Keratinocyte (primary cell): ENCODE results near the gene MYL10. TPM values are rescaled to one million over a fixed set of nuclear protein-coding genes. Genes with fewer than 3 reads are reported as not detected.

Experiments used
- DNase-seq: peaks from one replicate; pipeline ENCODE4 v3.0.0-alpha.2; 2011; ENCODE audit warnings: low read depth, missing footprints, low spot score
- FAIRE-seq: peaks from 2 replicates; lab custom pipeline; 2011; peaks lifted over from hg19 to GRCh38; lab: Jason Lieb, UNC
- H2AFZ ChIP-seq: 2 replicates; pipeline ENCODE4 v1.6.0; 2012; ENCODE audit warnings: low read length, control low read depth, inconsistent platforms; ENCODE audit not compliant: control insufficient read depth
- H3K27ac ChIP-seq: 2 replicates; pipeline ENCODE4 v1.5.1; 2011; ENCODE audit warnings: low read length; ENCODE audit not compliant: control insufficient read depth, insufficient read depth
- H3K27me3 ChIP-seq: 3 replicates; pipeline ENCODE4 v1.6.0; 2011; ENCODE audit warnings: low read length; ENCODE audit not compliant: control insufficient read depth, insufficient read depth; ENCODE audit errors: extremely low read depth
- H3K36me3 ChIP-seq, 2 experiments: 2 replicates in 1 of 2; 3 replicates in 1 of 2; pipeline ENCODE4 v1.5.1; 2011; ENCODE audit warnings: low read length in 2 of 2, mild to moderate bottlenecking in 1 of 2; ENCODE audit not compliant: control insufficient read depth in 2 of 2, insufficient read depth in 2 of 2; ENCODE audit errors: extremely low read depth in 1 of 2
- H3K4me1 ChIP-seq: 3 replicates; pipeline ENCODE4 v1.5.1; 2011; ENCODE audit warnings: low read length; ENCODE audit not compliant: control insufficient read depth, insufficient read depth; ENCODE audit errors: extremely low read depth
- H3K4me2 ChIP-seq: 3 replicates; pipeline ENCODE4 v1.6.0; 2011; ENCODE audit warnings: low read depth, low read length; ENCODE audit not compliant: control insufficient read depth, insufficient read depth; ENCODE audit errors: extremely low read depth
- H3K4me3 ChIP-seq, 3 experiments: fragments of 200-600 bp in 1 of 3; sonication (generic) in 1 of 3; 2 replicates in 2 of 3; 3 replicates in 1 of 3; pipeline ENCODE4 v1.5.1; 2011 to 2016; ENCODE audit warnings: low read length in 3 of 3, mild to moderate bottlenecking in 3 of 3, control low read depth in 2 of 3, inconsistent platforms in 1 of 3, low read depth in 1 of 3, mixed read lengths in 1 of 3, mixed run types in 1 of 3, moderate library complexity in 1 of 3; ENCODE audit not compliant: control insufficient read depth in 2 of 3, insufficient read depth in 2 of 3; ENCODE audit errors: extremely low read depth in 1 of 3
- H3K79me2 ChIP-seq: 2 replicates; pipeline ENCODE4 v1.6.0; 2012; ENCODE audit warnings: low read length; ENCODE audit not compliant: control insufficient read depth, insufficient read depth
- H3K9ac ChIP-seq: 3 replicates; pipeline ENCODE4 v1.6.0; 2011; ENCODE audit warnings: low read length; ENCODE audit not compliant: control insufficient read depth, insufficient read depth; ENCODE audit errors: extremely low read depth
- H3K9me1 ChIP-seq: 3 replicates; pipeline ENCODE4 v1.6.0; 2011; ENCODE audit warnings: low read length; ENCODE audit not compliant: control insufficient read depth, insufficient read depth; ENCODE audit errors: extremely low read depth
- H3K9me3 ChIP-seq: 2 replicates; pipeline ENCODE4 v1.5.1; 2012; ENCODE audit warnings: low read depth, low read length; ENCODE audit not compliant: control insufficient read depth
- H4K20me1 ChIP-seq: 3 replicates; pipeline ENCODE4 v1.6.0; 2011; ENCODE audit warnings: low read length; ENCODE audit not compliant: control insufficient read depth, insufficient read depth; ENCODE audit errors: extremely low read depth
- CTCF ChIP-seq, 3 experiments: IDR thresholded peaks in 1 of 3; conservative IDR thresholded peaks in 1 of 3; optimal IDR thresholded peaks in 1 of 3; 2 replicates in 2 of 3; 3 replicates in 1 of 3; pipeline versions ENCODE3 to v1.5.1; 2011; ENCODE audit warnings: low read length in 3 of 3, mild to moderate bottlenecking in 3 of 3, moderate library complexity in 2 of 3, control low read depth in 1 of 3, inconsistent platforms in 1 of 3; ENCODE audit not compliant: insufficient read depth in 2 of 3; ENCODE audit errors: extremely low read depth in 1 of 3
- EZH2 ChIP-seq: IDR thresholded peaks from one replicate; pipeline ENCODE4 v1.6.1; 2012; ENCODE audit warnings: inconsistent platforms, mild to moderate bottlenecking, low read length, moderate library complexity
- dilution Hi-C: fragments of 300-500 bp; cut with MboI; formaldehyde crosslinking; loops from one replicate; pipeline ENCODE4 v1.7.0; 2020; ENCODE audit warnings: low sequenced_read_pairs; ENCODE audit not compliant: extremely low pct_ligation_motif_present
- polyA plus RNA-seq, 5 experiments: library from polyadenylated mRNA; depleted of rRNA in 3 of 5; stranded (reverse) in 3 of 5; stranded (forward) in 1 of 5; unstranded in 1 of 5; fragments of >200 nt; gene quantifications; 1 replicate in 1 of 5; 2 replicates in 3 of 5; 3 replicates in 1 of 5; pipeline versions ENCODE4 v1.2.1 to v1.2.3, GENCODE V29; 2011 to 2012; ENCODE audit warnings: missing spikeins in 2 of 5, low read depth in 1 of 5, low replicate concordance in 1 of 5

MYL10 gene
- polyA plus RNA-seq, 1 donor (not counting 4 experiments of a cell fraction or from before 2014, with no cell fraction given), result not detected

GRCh38 chr7:101618207-101618839 is 10.8 kb downstream of the MYL10 start:
- no peak overlapping the region for H3K9ac ChIP-seq
- H2AFZ ChIP-seq, result no peak overlapping the region
- no peaks in the 10 kb centered on the region for H3K9me3 ChIP-seq
- no peak overlapping the region for H3K4me3 ChIP-seq
- H3K4me2 ChIP-seq, result no peak overlapping the region
- H3K9me1 ChIP-seq, result no peaks in the 10 kb centered on the region
- no peaks in the 10 kb centered on the region for H3K4me1 ChIP-seq
- TF ChIP-seq EZH2 (no peak), CTCF (optimal IDR thresholded peaks at IDR 0.05 in 1 of 3, IDR thresholded peaks at IDR 0.05 in 1 of 3, conservative IDR thresholded peaks at IDR 0.05 in 1 of 3; ENCODE audit: extremely low read depth in 1 of 3, insufficient read depth in 2 of 3, low read length in 3 of 3) (no peak)
- no peaks in the 10 kb centered on the region for H3K36me3 ChIP-seq
- no peaks in the 10 kb centered on the region for H3K79me2 ChIP-seq
- dilution Hi-C loops, result no loop called here
- FAIRE-seq, result no peak
- DNase-seq, result no peak
- H3K27ac ChIP-seq, result no peak overlapping the region
- H3K27me3 ChIP-seq, result peaks cover 30% of the 10 kb centered on the region
- H4K20me1 ChIP-seq, result no peaks in the 10 kb centered on the region

- H4K20me1 ChIP-seq, result no peaks in the 10 kb centered on the region
- H3K27ac ChIP-seq, result no peak overlapping the region
- H3K9me1 ChIP-seq, result no peaks in the 10 kb centered on the region
- dilution Hi-C loops, result no loop called here
- H3K36me3 ChIP-seq, result no peaks in the 10 kb centered on the region
- no peaks in the 10 kb centered on the region for H3K4me1 ChIP-seq
- H3K4me3 ChIP-seq, result no peak overlapping the region
- DNase-seq, result no peak
- no peak for FAIRE-seq
- no peak overlapping the region for H2AFZ ChIP-seq
- H3K9me3 ChIP-seq, result no peaks in the 10 kb centered on the region
- no peak for TF ChIP-seq EZH2
- TF ChIP-seq CTCF (optimal IDR thresholded peaks at IDR 0.05 in 1 of 3, IDR thresholded peaks at IDR 0.05 in 1 of 3, conservative IDR thresholded peaks at IDR 0.05 in 1 of 3; ENCODE audit: extremely low read depth in 1 of 3, insufficient read depth in 2 of 3, low read length in 3 of 3), result no peak
- H3K79me2 ChIP-seq, result no peaks in the 10 kb centered on the region
- no peak overlapping the region for H3K4me2 ChIP-seq
- no peak overlapping the region for H3K9ac ChIP-seq
- peaks cover 34% of the 10 kb centered on the region for H3K27me3 ChIP-seq
Observed at GRCh38 chr7:101617451-101618206, 11.5 kb downstream of the MYL10 start.
